NB4 (cell line): ENCODE measurements around the gene CHRNA5.

Experiments
- CTCF ChIP-seq: IDR thresholded peaks from one replicate; pipeline ENCODE4 v1.5.1; 2012; ENCODE audit warnings: low read depth, low read length
- MAX ChIP-seq: IDR thresholded peaks from 2 replicates; pipeline ENCODE4 v1.6.1; 2011; ENCODE audit warnings: low read depth, low read length
- MYC ChIP-seq: IDR thresholded peaks from 2 replicates; pipeline ENCODE4 v1.6.1; 2011; ENCODE audit warnings: low read depth, low read length
- POLR2A ChIP-seq: IDR thresholded peaks from 2 replicates; pipeline ENCODE4 v1.6.1; 2011; ENCODE audit warnings: mild to moderate bottlenecking; ENCODE audit not compliant: insufficient read length; ENCODE audit errors: extremely low read depth

GRCh38 chr15:78618064-78618463, 52.7 kb downstream of the CHRNA5 start:
- TF ChIP-seq POLR2A (no peak), CTCF (no peak), MYC (no peak), MAX (no peak)
